Stimulated activated naive CD4-positive, alpha-beta T cell (primary cell): ENCODE data around the gene ACSL6.
A peak's percentile ranks its signal among the peaks of the same experiment; 100 is the strongest.

Experiments
- DNase-seq, 6 experiments: peaks; one replicate each; lab custom pipeline; 2025; lab: John Stamatoyannopoulos, UW

Gene ACSL6

GRCh38 chr5:132011622-132012343 lies at the start of gene ACSL6:
TSS of gene ACSL6 (minus strand) at chr5:132011658. CDS start at chr5:132011553, 105 bp downstream.
- DNase-seq, result peak in 5 of 6 experiments; percentile 7 to 40 (median 26)

GRCh38 chr5:132060501-132061161 lies 49.2 kb upstream of the ACSL6 start, which contains the start of gene IL3:
TSS of gene IL3 (plus strand) at chr5:132060655. CDS start at chr5:132060707, 52 bp downstream.
- DNase-seq, result no peak

GRCh38 chr5:132059696-132060500 lies 48.4 kb upstream of the ACSL6 start:
- no peak for DNase-seq

GRCh38 chr5:132059043-132059695 lies 47.7 kb upstream of the ACSL6 start:
- no peak for DNase-seq

- DNase-seq, result no peak
Measured at GRCh38 chr5:132058646-132059042, 47.2 kb upstream of the ACSL6 start.

- no peak for DNase-seq
Measured at GRCh38 chr5:132057498-132058255, 46.2 kb upstream of the ACSL6 start.

GRCh38 chr5:132056610-132057497 lies 45.4 kb upstream of the ACSL6 start:
- DNase-seq, result no peak

GRCh38 chr5:132055808-132056609 lies 44.6 kb upstream of the ACSL6 start:
- no peak for DNase-seq

- DNase-seq, result no peak
Measured at GRCh38 chr5:132055441-132055807, 44.0 kb upstream of the ACSL6 start.

- DNase-seq, result no peak
Measured at GRCh38 chr5:132054697-132055440, 43.4 kb upstream of the ACSL6 start.

- DNase-seq, result no peak
Measured at GRCh38 chr5:132054031-132054696, 42.7 kb upstream of the ACSL6 start.

- no peak for DNase-seq
Measured at GRCh38 chr5:132053483-132053882, 42.0 kb upstream of the ACSL6 start.

GRCh38 chr5:132052520-132052919 lies 41.1 kb upstream of the ACSL6 start:
- DNase-seq, result no peak

GRCh38 chr5:132050661-132051552 lies 39.4 kb upstream of the ACSL6 start:
- DNase-seq, result no peak

- DNase-seq, result no peak
Measured at GRCh38 chr5:132050136-132050535, 38.7 kb upstream of the ACSL6 start.

GRCh38 chr5:132049559-132049958 lies 38.1 kb upstream of the ACSL6 start:
- DNase-seq, result no peak

- no peak for DNase-seq
Measured at GRCh38 chr5:132049093-132049492, 37.6 kb upstream of the ACSL6 start.
